Measurements from ENCODE around the gene IQSEC1.

GRCh38 chr3:12900885-12901411, 172.3 kb downstream of the IQSEC1 start:
- TF ChIP-seq GATA3 (IDR thresholded peaks at IDR 0.05; ENCODE audit: low read depth, low read length) (no peak), GATA2 (IDR thresholded peaks at IDR 0.05; ENCODE audit: low read depth, low read length) (no peak)
